BE2C (cell line): Measurements from ENCODE around the gene SYNGR2.

Source experiments
- DNase-seq: peaks from one replicate; pipeline ENCODE4 v3.0.0-alpha.2; 2020
- H3K27me3 ChIP-seq: fragments of 250-450 bp; sonication (Bioruptor Pico); 2 replicates; pipeline ENCODE4 v1.5.1; 2020; ENCODE audit warnings: mild to moderate bottlenecking
- H3K36me3 ChIP-seq: fragments of 250-450 bp; sonication (Bioruptor Pico); 2 replicates; pipeline ENCODE4 v1.5.1; 2020; ENCODE audit warnings: mild to moderate bottlenecking
- H3K4me1 ChIP-seq: fragments of 250-450 bp; sonication (Bioruptor Pico); 2 replicates; pipeline ENCODE4 v1.5.1; 2020
- H3K4me3 ChIP-seq: 2 replicates; pipeline ENCODE4 v1.5.1; 2011; ENCODE audit warnings: low read depth, low read length
- H3K9me3 ChIP-seq: fragments of 250-450 bp; sonication (Bioruptor Pico); 2 replicates; pipeline ENCODE4 v1.5.1; 2020
- TF ChIP-seq, protein P1 (sequence below): IDR thresholded peaks from 2 replicates; pipeline ENCODE4 v1.5.1; 2012; ENCODE audit warnings: mild to moderate bottlenecking, low read depth, low read length

The SYNGR2 gene

DNA sequence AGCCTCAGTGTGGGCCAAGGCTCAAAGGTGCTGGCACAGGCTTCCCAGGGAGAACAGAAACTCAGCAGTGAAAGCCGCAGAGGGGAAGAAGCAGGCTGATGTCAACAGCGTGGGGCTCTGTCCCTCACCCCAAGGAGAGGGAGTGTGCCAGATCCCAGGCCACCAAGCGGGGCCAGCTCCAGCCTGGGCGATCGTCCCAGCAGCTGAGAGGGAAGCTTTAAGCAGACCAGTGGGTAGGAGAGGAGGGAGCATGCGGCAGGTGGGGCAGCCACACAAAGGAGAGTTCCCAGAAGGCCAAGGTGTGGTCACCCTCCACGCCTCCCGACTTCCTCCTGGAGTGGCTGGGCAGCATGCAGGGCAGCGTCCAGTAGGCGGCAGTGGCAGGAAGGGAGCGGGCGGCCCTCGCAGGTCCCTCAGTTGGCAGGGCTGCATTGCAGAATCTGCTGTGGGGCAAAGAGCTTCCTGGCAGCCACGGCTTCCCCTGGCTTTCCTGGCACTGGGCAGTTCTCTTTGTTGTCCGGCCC, 6.0 kb downstream of the SYNGR2 start:
- peaks cover 7% of the 10 kb centered on the region for H3K4me1 ChIP-seq
- no peak overlapping the region for H3K4me3 ChIP-seq
- no peaks in the 10 kb centered on the region for H3K9me3 ChIP-seq
- peaks cover 25% of the 10 kb centered on the region for H3K36me3 ChIP-seq
- no peaks in the 10 kb centered on the region for H3K27me3 ChIP-seq
- TF ChIP-seq, protein P1, sequence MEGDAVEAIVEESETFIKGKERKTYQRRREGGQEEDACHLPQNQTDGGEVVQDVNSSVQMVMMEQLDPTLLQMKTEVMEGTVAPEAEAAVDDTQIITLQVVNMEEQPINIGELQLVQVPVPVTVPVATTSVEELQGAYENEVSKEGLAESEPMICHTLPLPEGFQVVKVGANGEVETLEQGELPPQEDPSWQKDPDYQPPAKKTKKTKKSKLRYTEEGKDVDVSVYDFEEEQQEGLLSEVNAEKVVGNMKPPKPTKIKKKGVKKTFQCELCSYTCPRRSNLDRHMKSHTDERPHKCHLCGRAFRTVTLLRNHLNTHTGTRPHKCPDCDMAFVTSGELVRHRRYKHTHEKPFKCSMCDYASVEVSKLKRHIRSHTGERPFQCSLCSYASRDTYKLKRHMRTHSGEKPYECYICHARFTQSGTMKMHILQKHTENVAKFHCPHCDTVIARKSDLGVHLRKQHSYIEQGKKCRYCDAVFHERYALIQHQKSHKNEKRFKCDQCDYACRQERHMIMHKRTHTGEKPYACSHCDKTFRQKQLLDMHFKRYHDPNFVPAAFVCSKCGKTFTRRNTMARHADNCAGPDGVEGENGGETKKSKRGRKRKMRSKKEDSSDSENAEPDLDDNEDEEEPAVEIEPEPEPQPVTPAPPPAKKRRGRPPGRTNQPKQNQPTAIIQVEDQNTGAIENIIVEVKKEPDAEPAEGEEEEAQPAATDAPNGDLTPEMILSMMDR = no peak
- DNase-seq = no peak

DNA sequence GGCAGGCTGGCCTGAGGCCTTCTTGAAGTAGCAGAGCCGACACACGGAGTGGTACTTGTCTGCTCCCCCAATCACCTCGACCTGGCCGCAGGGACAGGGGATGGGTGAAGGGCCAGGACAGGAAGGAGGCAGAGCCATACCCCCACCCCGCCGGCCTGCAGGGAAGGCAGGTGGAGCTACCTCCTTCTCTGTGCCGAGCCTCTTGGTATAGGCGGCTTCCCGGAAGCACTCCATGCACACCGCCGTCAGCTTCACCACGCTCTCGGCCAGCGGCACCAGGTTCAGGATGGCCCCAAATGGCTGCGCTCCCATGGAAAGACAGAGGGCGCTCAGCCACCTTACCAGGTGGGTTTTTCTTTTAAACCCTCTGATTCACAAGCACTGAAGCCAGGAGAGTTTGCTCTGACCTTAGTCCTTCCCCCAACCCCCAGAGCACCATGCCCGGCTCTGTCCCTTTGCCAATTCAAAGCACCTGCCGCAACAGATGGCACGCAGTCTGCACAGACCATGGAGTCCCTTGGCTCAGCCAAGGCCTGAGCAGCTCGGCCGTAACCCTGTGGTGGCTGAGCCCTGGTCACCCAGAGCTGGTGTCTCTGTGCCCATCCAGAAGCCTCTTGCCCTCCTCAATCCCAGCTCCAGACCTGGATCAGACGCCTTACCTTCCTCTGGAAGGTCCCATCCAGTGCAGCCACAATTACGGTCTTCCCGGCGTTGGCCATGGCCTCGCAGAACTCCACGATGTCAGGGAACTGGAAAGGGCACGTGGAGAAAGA, 6.7 kb downstream of the SYNGR2 start:
- DNase-seq = no peak
- Histone ChIP-seq H3K27me3 (no peaks in the 10 kb centered on the region), H3K36me3 (peaks cover 32% of the 10 kb centered on the region), H3K4me1 (peaks cover 7% of the 10 kb centered on the region), H3K9me3 (no peaks in the 10 kb centered on the region), H3K4me3 (no peak overlapping the region)
- TF ChIP-seq, protein P1 = peak; percentile 17; the same call in 1 of the 2 replicates

DNA sequence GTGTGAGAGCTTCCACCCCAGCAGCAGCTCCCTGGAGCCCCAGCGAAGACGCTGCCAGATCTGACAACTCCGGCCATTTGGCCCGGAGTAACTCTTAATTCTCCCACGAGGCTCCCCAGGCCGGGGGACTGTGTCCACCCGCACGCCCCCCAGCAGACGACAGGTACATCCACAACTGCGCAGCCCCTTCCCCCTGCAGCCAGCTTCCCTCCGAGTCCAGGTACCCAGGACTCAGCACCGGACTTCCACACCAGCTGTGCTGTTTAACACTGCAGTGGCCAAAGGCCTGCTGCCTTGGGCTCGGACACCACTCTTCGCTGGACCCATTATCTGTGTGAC, 7.2 kb downstream of the SYNGR2 start:
- TF ChIP-seq, protein P1 = no peak
- DNase-seq = no peak
- H3K4me1 ChIP-seq = peaks cover 7% of the 10 kb centered on the region
- no peaks in the 10 kb centered on the region for H3K27me3 ChIP-seq
- H3K4me3 ChIP-seq = no peak overlapping the region
- no peaks in the 10 kb centered on the region for H3K9me3 ChIP-seq
- peaks cover 35% of the 10 kb centered on the region for H3K36me3 ChIP-seq

DNA sequence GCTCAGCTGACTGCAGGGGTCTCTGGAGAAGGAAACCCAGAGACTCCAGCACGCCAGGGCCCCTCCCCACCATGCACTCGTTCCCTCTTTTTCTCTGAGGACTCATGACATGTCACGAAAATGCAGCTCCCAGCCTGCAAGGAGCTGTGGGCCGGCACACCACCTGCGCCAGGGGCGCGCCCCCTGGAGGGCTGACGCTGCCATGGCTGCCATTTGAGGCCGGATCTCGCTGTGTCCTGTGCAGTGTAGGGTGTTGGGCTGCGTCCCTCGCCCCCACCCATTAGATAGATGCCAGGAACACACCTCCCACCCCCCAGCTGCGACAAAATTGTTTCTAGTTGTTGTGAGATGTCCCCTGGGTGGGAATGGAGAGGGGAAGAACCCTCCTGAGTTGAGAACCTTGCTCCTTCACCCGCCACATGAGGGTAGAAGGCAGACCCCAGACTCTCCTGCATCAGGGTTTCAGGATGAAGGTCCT, 8.2 kb downstream of the SYNGR2 start:
- H3K27me3 ChIP-seq = no peaks in the 10 kb centered on the region
- DNase-seq = peak; percentile 81
- no peaks in the 10 kb centered on the region for H3K9me3 ChIP-seq
- TF ChIP-seq, protein P1 = peak; percentile 96
- peaks cover 7% of the 10 kb centered on the region for H3K4me1 ChIP-seq
- peaks cover 38% of the 10 kb centered on the region for H3K36me3 ChIP-seq
- H3K4me3 ChIP-seq = no peak overlapping the region

DNA sequence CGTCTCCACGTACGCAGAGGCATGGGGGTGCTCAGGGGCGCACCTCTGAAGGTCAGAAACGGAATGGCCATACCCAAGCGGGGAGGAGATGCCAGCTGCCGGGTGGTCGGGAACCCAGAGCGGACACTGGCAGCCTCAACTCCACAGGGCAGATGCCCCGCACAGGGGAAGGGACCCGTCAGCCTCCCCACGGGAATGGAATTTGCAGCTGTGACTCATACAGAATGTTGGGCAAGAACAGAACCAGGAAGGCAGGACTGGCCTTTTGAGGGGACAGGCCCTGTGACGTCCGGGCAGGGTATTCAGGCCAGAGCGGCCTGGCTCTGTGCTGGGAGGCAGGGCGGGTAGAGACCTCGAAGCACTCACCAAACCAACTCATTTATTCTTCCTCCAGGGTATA, 11.0 kb downstream of the SYNGR2 start:
- no peak overlapping the region for H3K4me3 ChIP-seq
- peaks cover 7% of the 10 kb centered on the region for H3K4me1 ChIP-seq
- no peaks in the 10 kb centered on the region for H3K9me3 ChIP-seq
- H3K27me3 ChIP-seq = no peaks in the 10 kb centered on the region
- TF ChIP-seq, protein P1 = no peak
- H3K36me3 ChIP-seq = peaks cover 47% of the 10 kb centered on the region
- no peak for DNase-seq

DNA sequence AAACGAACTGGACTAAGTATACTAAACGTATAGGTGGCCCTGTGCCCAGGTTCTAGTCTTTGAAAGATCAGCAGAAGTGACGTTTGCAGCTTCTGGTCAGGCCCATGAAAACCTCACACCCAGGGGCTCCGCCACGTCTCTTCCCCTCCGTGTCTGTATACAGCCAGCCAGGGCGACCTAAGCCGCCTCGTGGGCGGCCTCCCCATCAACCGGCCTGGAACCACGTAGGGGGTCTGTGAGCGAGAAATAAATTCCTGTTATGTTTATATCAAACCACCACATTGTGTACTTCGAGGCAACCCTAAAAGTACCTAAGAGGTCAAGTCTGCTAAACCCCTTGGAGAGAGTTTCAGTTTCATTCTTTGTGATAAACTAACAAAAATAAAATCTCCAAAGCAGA, 11.7 kb downstream of the SYNGR2 start:
- Histone ChIP-seq H3K4me3 (no peak overlapping the region), H3K36me3 (peaks cover 41% of the 10 kb centered on the region), H3K4me1 (peaks cover 7% of the 10 kb centered on the region), H3K27me3 (no peaks in the 10 kb centered on the region), H3K9me3 (no peaks in the 10 kb centered on the region)
- no peak for DNase-seq
- TF ChIP-seq, protein P1 = no peak
